DND-41 (cell line): ENCODE results near the gene GINS2.

Experiments
- EZH2 ChIP-seq: IDR thresholded peaks from 3 replicates; pipeline ENCODE4 v1.6.1; 2012; ENCODE audit warnings: borderline replicate concordance, low read depth, mild to moderate bottlenecking, moderate library complexity, low read length, inconsistent platforms; ENCODE audit not compliant: severe bottlenecking
- TF ChIP-seq, protein P1 (sequence below): IDR thresholded peaks from 2 replicates; pipeline ENCODE4 v1.5.1; 2012; ENCODE audit warnings: borderline replicate concordance, low read length, moderate library complexity, mild to moderate bottlenecking; ENCODE audit not compliant: poor library complexity, severe bottlenecking; ENCODE audit errors: extremely low read depth

DNA sequence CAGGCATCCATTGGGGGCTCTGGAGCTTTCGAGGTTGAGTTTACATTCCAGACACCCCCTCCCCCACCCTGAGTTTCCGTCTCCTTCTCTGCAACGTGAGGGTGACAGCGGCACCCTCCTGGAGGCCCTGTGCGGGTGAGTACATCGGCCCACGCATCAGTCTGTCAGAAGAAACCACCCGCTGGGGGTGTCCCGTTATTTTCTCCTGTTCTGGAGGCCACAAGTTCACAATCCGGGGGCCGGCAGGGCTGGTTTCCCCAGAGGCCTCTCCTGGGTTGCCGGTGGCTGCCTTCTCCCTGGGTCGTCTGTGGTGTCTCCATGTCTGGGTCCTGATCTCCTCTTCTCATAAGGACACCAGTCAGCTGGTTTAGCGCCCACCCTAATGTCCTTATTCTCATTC is 39.9 kb downstream of the GINS2 start:
- TF ChIP-seq, protein P1, sequence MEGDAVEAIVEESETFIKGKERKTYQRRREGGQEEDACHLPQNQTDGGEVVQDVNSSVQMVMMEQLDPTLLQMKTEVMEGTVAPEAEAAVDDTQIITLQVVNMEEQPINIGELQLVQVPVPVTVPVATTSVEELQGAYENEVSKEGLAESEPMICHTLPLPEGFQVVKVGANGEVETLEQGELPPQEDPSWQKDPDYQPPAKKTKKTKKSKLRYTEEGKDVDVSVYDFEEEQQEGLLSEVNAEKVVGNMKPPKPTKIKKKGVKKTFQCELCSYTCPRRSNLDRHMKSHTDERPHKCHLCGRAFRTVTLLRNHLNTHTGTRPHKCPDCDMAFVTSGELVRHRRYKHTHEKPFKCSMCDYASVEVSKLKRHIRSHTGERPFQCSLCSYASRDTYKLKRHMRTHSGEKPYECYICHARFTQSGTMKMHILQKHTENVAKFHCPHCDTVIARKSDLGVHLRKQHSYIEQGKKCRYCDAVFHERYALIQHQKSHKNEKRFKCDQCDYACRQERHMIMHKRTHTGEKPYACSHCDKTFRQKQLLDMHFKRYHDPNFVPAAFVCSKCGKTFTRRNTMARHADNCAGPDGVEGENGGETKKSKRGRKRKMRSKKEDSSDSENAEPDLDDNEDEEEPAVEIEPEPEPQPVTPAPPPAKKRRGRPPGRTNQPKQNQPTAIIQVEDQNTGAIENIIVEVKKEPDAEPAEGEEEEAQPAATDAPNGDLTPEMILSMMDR: no peak
- no peak for TF ChIP-seq EZH2
